ENCODE measurements around the gene DPF3. TPM values are rescaled to one million over a fixed set of nuclear protein-coding genes. Genes with fewer than 3 reads are reported as not detected.

The DPF3 gene
- total RNA-seq, 3 donors from 2014 or later: 0.32 to 2.8 (median 1.3) TPM

DNA sequence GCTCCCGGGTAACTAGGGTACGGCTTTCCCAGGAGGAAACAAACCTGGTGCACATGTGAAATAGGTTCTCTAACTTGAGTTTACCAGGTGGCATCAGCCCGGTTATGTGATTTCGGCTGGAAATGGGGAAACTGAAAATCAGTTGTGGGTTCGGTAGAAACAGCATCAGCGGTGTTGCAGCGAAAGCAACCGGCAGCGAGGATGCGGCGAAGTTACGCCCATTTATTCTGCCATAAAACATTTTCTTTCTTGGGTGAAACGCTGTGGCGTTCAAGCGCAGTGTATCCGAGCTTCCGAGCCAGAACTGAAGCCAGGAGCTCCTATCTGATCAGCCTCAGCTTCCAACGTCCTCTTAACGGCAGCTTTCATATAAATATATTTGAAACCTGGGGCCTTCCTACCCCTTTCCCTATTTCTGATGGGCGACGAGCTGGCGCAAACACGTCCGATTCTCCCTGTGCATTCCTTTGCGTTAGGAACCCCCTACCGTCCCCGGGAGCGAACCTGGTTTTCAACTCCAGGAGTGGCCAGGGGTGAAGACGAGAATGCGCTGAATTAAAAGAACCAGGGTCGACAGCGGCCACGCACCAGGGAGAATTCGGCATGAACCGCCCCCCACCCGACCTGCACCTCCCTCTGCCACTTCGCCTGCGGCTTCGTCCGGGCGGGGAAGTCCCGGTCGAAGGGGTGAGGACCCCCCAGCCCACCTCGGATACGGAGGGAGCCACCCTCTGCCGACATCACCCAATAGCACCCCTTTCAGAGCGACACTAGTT is 1.6 kb downstream of the DPF3 start:
- DNase-seq (ENCODE audit: low spot score in 2 of 2): no peak
- intact Hi-C loops (cut with DNase I; ENCODE audit: low total_unique reads): no loop called here
- H3K9me3 ChIP-seq: no peaks in the 10 kb centered on the region
- peaks cover 0 to 6% of the 10 kb centered on the region in 2 donors for H3K27me3 ChIP-seq
- no peaks in the 10 kb centered on the region for H3K4me1 ChIP-seq
- H3K4me3 ChIP-seq: peak overlapping the region; percentile 62 to 79 (median 63)
- TF ChIP-seq POLR2AphosphoS5 (IDR thresholded peaks at IDR 0.05): no peak
- TF ChIP-seq, protein P1, sequence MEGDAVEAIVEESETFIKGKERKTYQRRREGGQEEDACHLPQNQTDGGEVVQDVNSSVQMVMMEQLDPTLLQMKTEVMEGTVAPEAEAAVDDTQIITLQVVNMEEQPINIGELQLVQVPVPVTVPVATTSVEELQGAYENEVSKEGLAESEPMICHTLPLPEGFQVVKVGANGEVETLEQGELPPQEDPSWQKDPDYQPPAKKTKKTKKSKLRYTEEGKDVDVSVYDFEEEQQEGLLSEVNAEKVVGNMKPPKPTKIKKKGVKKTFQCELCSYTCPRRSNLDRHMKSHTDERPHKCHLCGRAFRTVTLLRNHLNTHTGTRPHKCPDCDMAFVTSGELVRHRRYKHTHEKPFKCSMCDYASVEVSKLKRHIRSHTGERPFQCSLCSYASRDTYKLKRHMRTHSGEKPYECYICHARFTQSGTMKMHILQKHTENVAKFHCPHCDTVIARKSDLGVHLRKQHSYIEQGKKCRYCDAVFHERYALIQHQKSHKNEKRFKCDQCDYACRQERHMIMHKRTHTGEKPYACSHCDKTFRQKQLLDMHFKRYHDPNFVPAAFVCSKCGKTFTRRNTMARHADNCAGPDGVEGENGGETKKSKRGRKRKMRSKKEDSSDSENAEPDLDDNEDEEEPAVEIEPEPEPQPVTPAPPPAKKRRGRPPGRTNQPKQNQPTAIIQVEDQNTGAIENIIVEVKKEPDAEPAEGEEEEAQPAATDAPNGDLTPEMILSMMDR (IDR thresholded peaks at IDR 0.05): no peak
- TF ChIP-seq POLR2A (IDR thresholded peaks at IDR 0.05): no peak
- no peak overlapping the region for H3K27ac ChIP-seq
- H3K36me3 ChIP-seq: no peaks in the 10 kb centered on the region

- no peaks in the 10 kb centered on the region for H3K36me3 ChIP-seq
- TF ChIP-seq POLR2AphosphoS5 (IDR thresholded peaks at IDR 0.05) (no peak), POLR2A (IDR thresholded peaks at IDR 0.05) (no peak)
- TF ChIP-seq, protein P1 (IDR thresholded peaks at IDR 0.05): no peak
- intact Hi-C loops (cut with DNase I; ENCODE audit: low total_unique reads): no loop called here
- no peak overlapping the region for H3K27ac ChIP-seq
- peaks cover 0 to 6% of the 10 kb centered on the region in 2 donors for H3K27me3 ChIP-seq
- no peaks in the 10 kb centered on the region for H3K4me1 ChIP-seq
- no peaks in the 10 kb centered on the region for H3K9me3 ChIP-seq
- no peak for DNase-seq (ENCODE audit: low spot score in 2 of 2)
- peak overlapping the region; percentile 62 to 79 (median 63) for H3K4me3 ChIP-seq
These were observed 2.2 kb downstream of the DPF3 start for GRCh38 chr14:72891666-72892102.

- H3K4me1 ChIP-seq: no peaks in the 10 kb centered on the region
- TF ChIP-seq, protein P1 (IDR thresholded peaks at IDR 0.05): no peak
- no peak for TF ChIP-seq POLR2A (IDR thresholded peaks at IDR 0.05)
- TF ChIP-seq POLR2AphosphoS5 (IDR thresholded peaks at IDR 0.05): no peak
- no peak for DNase-seq (ENCODE audit: low spot score in 2 of 2)
- H3K9me3 ChIP-seq: no peaks in the 10 kb centered on the region
- H3K4me3 ChIP-seq: no peak overlapping the region
- no peak overlapping the region for H3K27ac ChIP-seq
- no peaks in the 10 kb centered on the region for H3K36me3 ChIP-seq
- peaks cover 0 to 6% of the 10 kb centered on the region in 2 donors for H3K27me3 ChIP-seq
- intact Hi-C loops (cut with DNase I; ENCODE audit: low total_unique reads): no loop called here
These were observed 4.5 kb downstream of the DPF3 start for GRCh38 chr14:72889366-72889765.

GRCh38 chr14:72888636-72889201 is 5.2 kb downstream of the DPF3 start:
- intact Hi-C loops (cut with DNase I; ENCODE audit: low total_unique reads): no loop called here
- TF ChIP-seq, protein P1 (IDR thresholded peaks at IDR 0.05): no peak
- TF ChIP-seq POLR2A (IDR thresholded peaks at IDR 0.05): no peak
- TF ChIP-seq POLR2AphosphoS5 (IDR thresholded peaks at IDR 0.05): no peak
- no peaks in the 10 kb centered on the region for H3K9me3 ChIP-seq
- no peaks in the 10 kb centered on the region for H3K4me1 ChIP-seq
- H3K27me3 ChIP-seq: peaks cover 0 to 6% of the 10 kb centered on the region in 2 donors
- no peak for DNase-seq (ENCODE audit: low spot score in 2 of 2)
- H3K27ac ChIP-seq: no peak overlapping the region
- H3K4me3 ChIP-seq: no peak overlapping the region
- H3K36me3 ChIP-seq: no peaks in the 10 kb centered on the region

GRCh38 chr14:72888192-72888591 is 5.7 kb downstream of the DPF3 start:
- Histone ChIP-seq H3K9me3 (no peaks in the 10 kb centered on the region), H3K27ac (no peak overlapping the region), H3K4me1 (no peaks in the 10 kb centered on the region), H3K36me3 (no peaks in the 10 kb centered on the region), H3K4me3 (no peak overlapping the region), H3K27me3 (peaks cover 0 to 6% of the 10 kb centered on the region in 2 donors)
- DNase-seq (ENCODE audit: low spot score in 2 of 2): no peak
- TF ChIP-seq POLR2A (IDR thresholded peaks at IDR 0.05) (no peak), POLR2AphosphoS5 (IDR thresholded peaks at IDR 0.05) (no peak)
- TF ChIP-seq, protein P1 (IDR thresholded peaks at IDR 0.05): no peak
- intact Hi-C loops (cut with DNase I; ENCODE audit: low total_unique reads): no loop called here
